ENCODE data around the gene SPATA7. TPM values are rescaled to one million over a fixed set of nuclear protein-coding genes. Genes with fewer than 3 reads are reported as not detected.

Gene SPATA7
- total and polyA plus RNA-seq, 2 of the 4 experiments (the other 2 are of a cell fraction) = 6.6 to 10.0 TPM

- H3K14ac ChIP-seq (replicated peaks; ENCODE audit: low read depth, low read length) = no peak overlapping the region
- H3K23ac ChIP-seq (ENCODE audit: low read depth, low read length) = no peak overlapping the region
- no peak overlapping the region for H2AK9ac ChIP-seq (replicated peaks; ENCODE audit: low read depth, low read length, poor library complexity)
- H4K20me1 ChIP-seq (ENCODE audit: insufficient read depth, low read length) = no peaks in the 10 kb centered on the region
- H3K27ac ChIP-seq (ENCODE audit: insufficient read depth, low read length) = no peak overlapping the region
- H3K56ac ChIP-seq (ENCODE audit: extremely low read depth, insufficient read depth, low read length) = no peak overlapping the region
- no peak overlapping the region for H3K18ac ChIP-seq (ENCODE audit: low read depth, low read length)
- CTCF ChIA-PET = no interaction called here
- no peak overlapping the region for H4K5ac ChIP-seq (ENCODE audit: low read depth, low read length)
- no peaks in the 10 kb centered on the region for H3K9me1 ChIP-seq (ENCODE audit: insufficient read depth, low read length)
- no peak overlapping the region for H2BK5ac ChIP-seq (ENCODE audit: low read depth, low read length, poor library complexity, severe bottlenecking)
- ATAC-seq (ENCODE audit: low read depth) = no peak
- no peaks in the 10 kb centered on the region; the same call in 1 of the 2 replicates for H3K27me3 ChIP-seq (ENCODE audit: control insufficient read depth, insufficient read depth, low read length)
- 40% methylated on average over 1 of the region's 5 CpGs; no CpG with 5 or more reads in 1 of the 2 experiments for WGBS, 2 experiments (ENCODE audit: extremely low coverage in 2 of 2, insufficient read length in 1 of 2)
- no peaks in the 10 kb centered on the region for H3K9me3 ChIP-seq (ENCODE audit: control insufficient read depth, insufficient read depth, low read length)
- TF ChIP-seq RCOR1 (IDR thresholded peaks at IDR 0.05; ENCODE audit: insufficient replicate concordance, low read length) (no peak), FOS (IDR thresholded peaks at IDR 0.05; ENCODE audit: low read depth, low read length) (no peak), POLR2A (IDR thresholded peaks at IDR 0.05; ENCODE audit: low read depth, low read length) (no peak), ELK1 (IDR thresholded peaks at IDR 0.05; ENCODE audit: borderline replicate concordance, low read depth, low read length) (no peak), RAD21 (IDR thresholded peaks at IDR 0.05; ENCODE audit: low read length) (no peak), MAFK (IDR thresholded peaks at IDR 0.05; ENCODE audit: low read depth, low read length) (no peak), NFE2L2 (IDR thresholded peaks at IDR 0.05; ENCODE audit: low read depth, low read length) (no peak), SMC3 (IDR thresholded peaks at IDR 0.05; ENCODE audit: low read depth, low read length) (no peak), BHLHE40 (IDR thresholded peaks at IDR 0.05; ENCODE audit: low read depth, low read length) (no peak), CHD1 (IDR thresholded peaks at IDR 0.05; ENCODE audit: low read depth, low read length) (no peak), CTCF (conservative IDR thresholded peaks at IDR 0.05; ENCODE audit: low read depth, low read length) (no peak), MAZ (IDR thresholded peaks at IDR 0.05; ENCODE audit: borderline replicate concordance, low read depth, low read length) (no peak)
- intact Hi-C loops (cut with micrococcal nuclease) (no loop called here), in situ Hi-C loops (cut with MboI; ENCODE audit: low sequenced_read_pairs) (no loop called here), dilution Hi-C loops (cut with HindIII; ENCODE audit: low sequenced_read_pairs, unreplicated experiment) (no loop called here)
- H4K91ac ChIP-seq (ENCODE audit: insufficient read depth, low read depth, low read length) = no peak overlapping the region
- no peak overlapping the region for H3K4me2 ChIP-seq (ENCODE audit: low read depth, low read length)
- no peaks in the 10 kb centered on the region for H3K36me3 ChIP-seq (ENCODE audit: control insufficient read depth, insufficient read depth, low read length)
- H2AFZ ChIP-seq (replicated peaks; ENCODE audit: low read length, poor library complexity) = no peak overlapping the region
- H2BK20ac ChIP-seq (ENCODE audit: low read depth, low read length) = no peak overlapping the region
- no peaks in the 10 kb centered on the region for H3K4me1 ChIP-seq (ENCODE audit: control insufficient read depth, insufficient read depth, low read length)
- DNase-seq = no peak
- H4K8ac ChIP-seq (ENCODE audit: low read depth in 2 of 2, low read length in 2 of 2) = no peak overlapping the region
- H3K4me3 ChIP-seq (ENCODE audit: insufficient read depth, low read depth, low read length) = no peak overlapping the region
- BruUV-seq (replicated peaks) = no TSS peak
- no peak overlapping the region for H3K9ac ChIP-seq (ENCODE audit: low read depth, low read length)
- no peak overlapping the region for H2BK120ac ChIP-seq (ENCODE audit: low read depth, low read length)
- no peak overlapping the region for H3K4ac ChIP-seq (ENCODE audit: low read depth, low read length)
- no peaks in the 10 kb centered on the region for H3K79me1 ChIP-seq (ENCODE audit: low read depth in 1 of 2, low read length in 2 of 2)
- H2BK15ac ChIP-seq (ENCODE audit: low read depth, low read length) = no peak overlapping the region
- POLR2A ChIA-PET (ENCODE audit: unreplicated experiment) = no interaction called here
- no peak overlapping the region for H2AK5ac ChIP-seq (ENCODE audit: low read depth, low read length)
These were observed 39.3 kb upstream of the SPATA7 start for GRCh38 chr14:88346048-88346639.
